ENCODE measurements around the gene TADA3. TPM values are rescaled to one million over a fixed set of nuclear protein-coding genes. Genes with fewer than 3 reads are reported as not detected.

The TADA3 gene
- total and polyA plus RNA-seq, 2 of the 4 experiments (the other 2 are of a cell fraction), result 68.0 to 83.0 TPM

GRCh38 chr3:9831253-9831652 is 39.0 kb upstream of the TADA3 start:
- no peak overlapping the region for H4K91ac ChIP-seq (ENCODE audit: insufficient read depth, low read depth, low read length)
- CTCF ChIA-PET, result no interaction called here
- no peak overlapping the region for H3K14ac ChIP-seq (replicated peaks; ENCODE audit: low read depth, low read length)
- no peak overlapping the region for H4K5ac ChIP-seq (ENCODE audit: low read depth, low read length)
- no peaks in the 10 kb centered on the region for H3K9me3 ChIP-seq (ENCODE audit: control insufficient read depth, insufficient read depth, low read length)
- H4K20me1 ChIP-seq (ENCODE audit: insufficient read depth, low read length), result no peaks in the 10 kb centered on the region
- H2BK5ac ChIP-seq (ENCODE audit: low read depth, low read length, poor library complexity, severe bottlenecking), result no peak overlapping the region
- no peak overlapping the region for H3K9ac ChIP-seq (ENCODE audit: low read depth, low read length)
- TF ChIP-seq MAFK (IDR thresholded peaks at IDR 0.05; ENCODE audit: low read depth, low read length), result no peak
- no peak for TF ChIP-seq NFE2L2 (IDR thresholded peaks at IDR 0.05; ENCODE audit: low read depth, low read length)
- no peak for TF ChIP-seq BHLHE40 (IDR thresholded peaks at IDR 0.05; ENCODE audit: low read depth, low read length)
- TF ChIP-seq MXI1 (IDR thresholded peaks at IDR 0.05; ENCODE audit: borderline replicate concordance, low read depth, low read length), result no peak
- no peak for TF ChIP-seq CTCF (conservative IDR thresholded peaks at IDR 0.05; ENCODE audit: low read depth, low read length)
- TF ChIP-seq USF2 (IDR thresholded peaks at IDR 0.05; ENCODE audit: low read depth, low read length), result no peak
- TF ChIP-seq CHD1 (IDR thresholded peaks at IDR 0.05; ENCODE audit: low read depth, low read length), result no peak
- TF ChIP-seq FOS (IDR thresholded peaks at IDR 0.05; ENCODE audit: low read depth, low read length), result no peak
- TF ChIP-seq ELK1 (IDR thresholded peaks at IDR 0.05; ENCODE audit: borderline replicate concordance, low read depth, low read length), result no peak
- no peak for TF ChIP-seq SMC3 (IDR thresholded peaks at IDR 0.05; ENCODE audit: low read depth, low read length)
- TF ChIP-seq POLR2A (IDR thresholded peaks at IDR 0.05; ENCODE audit: low read depth, low read length), result no peak
- TF ChIP-seq RAD21 (IDR thresholded peaks at IDR 0.05; ENCODE audit: low read length), result no peak
- TF ChIP-seq RFX5 (IDR thresholded peaks at IDR 0.05; ENCODE audit: low read depth, low read length), result no peak
- TF ChIP-seq RCOR1 (IDR thresholded peaks at IDR 0.05; ENCODE audit: insufficient replicate concordance, low read length), result no peak
- TF ChIP-seq MAZ (IDR thresholded peaks at IDR 0.05; ENCODE audit: borderline replicate concordance, low read depth, low read length), result no peak
- TF ChIP-seq CEBPB (IDR thresholded peaks at IDR 0.05; ENCODE audit: low read depth, low read length), result no peak
- no peak overlapping the region for H3K56ac ChIP-seq (ENCODE audit: extremely low read depth, insufficient read depth, low read length)
- in situ Hi-C loops (cut with MboI; ENCODE audit: low sequenced_read_pairs), result no loop called here
- peaks cover 47% of the 10 kb centered on the region for H3K36me3 ChIP-seq (ENCODE audit: control insufficient read depth, insufficient read depth, low read length)
- POLR2A ChIA-PET (ENCODE audit: unreplicated experiment), result no interaction called here
- H2BK20ac ChIP-seq (ENCODE audit: low read depth, low read length), result no peak overlapping the region
- WGBS, 2 experiments (ENCODE audit: extremely low coverage in 2 of 2, insufficient read length in 1 of 2), result no CpG with 5 or more reads among the region's 3 CpGs
- no peaks in the 10 kb centered on the region for H3K79me1 ChIP-seq (ENCODE audit: low read depth in 1 of 2, low read length in 2 of 2)
- H2AK9ac ChIP-seq (replicated peaks; ENCODE audit: low read depth, low read length, poor library complexity), result no peak overlapping the region
- H3K4me3 ChIP-seq (ENCODE audit: insufficient read depth, low read depth, low read length), result no peak overlapping the region
- no peak overlapping the region for H2BK120ac ChIP-seq (ENCODE audit: low read depth, low read length)
- no peak overlapping the region for H3K4ac ChIP-seq (ENCODE audit: low read depth, low read length)
- no peak overlapping the region for H2AFZ ChIP-seq (replicated peaks; ENCODE audit: low read length, poor library complexity)
- no peak overlapping the region for H3K18ac ChIP-seq (ENCODE audit: low read depth, low read length)
- intact Hi-C loops (cut with micrococcal nuclease), result no loop called here
- 0 out of 2 replicates have a peak, but pooled peaks cover 3% of the 10 kb centered on the region for H3K9me1 ChIP-seq (ENCODE audit: insufficient read depth, low read length)
- H2BK15ac ChIP-seq (ENCODE audit: low read depth, low read length), result no peak overlapping the region
- no TSS peak for BruUV-seq (replicated peaks)
- DNase-seq, result no peak
- no peak overlapping the region for H3K4me2 ChIP-seq (ENCODE audit: low read depth, low read length)
- no peak overlapping the region for H4K8ac ChIP-seq (ENCODE audit: low read depth in 2 of 2, low read length in 2 of 2)
- dilution Hi-C loops (cut with HindIII; ENCODE audit: low sequenced_read_pairs, unreplicated experiment), result no loop called here
- H2AK5ac ChIP-seq (ENCODE audit: low read depth, low read length), result no peak overlapping the region
- no peaks in the 10 kb centered on the region for H3K4me1 ChIP-seq (ENCODE audit: control insufficient read depth, insufficient read depth, low read length)
- H3K23ac ChIP-seq (ENCODE audit: low read depth, low read length), result no peak overlapping the region
- no peak overlapping the region for H3K27ac ChIP-seq (ENCODE audit: insufficient read depth, low read length)
- ATAC-seq (ENCODE audit: low read depth), result no peak
- H3K27me3 ChIP-seq (ENCODE audit: control insufficient read depth, insufficient read depth, low read length), result no peaks in the 10 kb centered on the region

Data from IMR-90 (cell line).